OCI-LY7 (cell line): Measurements from ENCODE around the gene RNU1-4. TPM values are rescaled to one million over a fixed set of nuclear protein-coding genes. Genes with fewer than 3 reads are reported as not detected.
A peak's percentile ranks its signal among the peaks of the same experiment; 100 is the strongest.

Experiments used
- BruUV-seq: library from RNA; stranded (reverse); fragments of 400-500 nt; replicated peaks from 2 replicates; lab custom pipeline; 2021; lab: Mats Ljungman, UMichigan
- CTCF ChIA-PET: fragments of 300-600 bp; sonication (Branson Sonifier 250); formaldehyde crosslinking; loops from one replicate; lab custom pipeline; 2022; ENCODE audit warnings: antibody characterized with exemption; ENCODE audit not compliant: unreplicated experiment; lab: Charles Lee
- POLR2A ChIA-PET: fragments of 300-600 bp; sonication (Branson Sonifier 250); formaldehyde crosslinking; loops from one replicate; lab custom pipeline; 2022; ENCODE audit warnings: antibody characterized with exemption; lab: Charles Lee
- DNase-seq: peaks from one replicate; pipeline ENCODE4 v3.0.0-alpha.2; 2015; ENCODE audit warnings: low spot score
- H2AFZ ChIP-seq: fragments of 200-600 bp; sonication (generic), shearing (Covaris generic); 2 replicates; pipeline ENCODE4 v1.6.1; 2014; ENCODE audit warnings: mild to moderate bottlenecking, antibody characterized with exemption, low read length, moderate library complexity
- H3K27ac ChIP-seq: fragments of 200-600 bp; sonication (generic); 2 replicates; pipeline ENCODE4 v1.5.1; 2014; ENCODE audit warnings: mixed run types, low read depth, mild to moderate bottlenecking, moderate library complexity, low read length, inconsistent platforms; ENCODE audit not compliant: poor library complexity, severe bottlenecking
- H3K36me3 ChIP-seq: fragments of 200-600 bp; sonication (generic); 2 replicates; pipeline ENCODE4 v1.6.1; 2014; ENCODE audit warnings: mild to moderate bottlenecking, antibody characterized with exemption, low read length, moderate library complexity, mixed read lengths; ENCODE audit not compliant: insufficient read depth
- H3K4me1 ChIP-seq: fragments of 200-600 bp; sonication (generic); 2 replicates; pipeline ENCODE4 v1.5.1; 2014; ENCODE audit warnings: mild to moderate bottlenecking, low read length; ENCODE audit not compliant: insufficient read depth, poor library complexity, severe bottlenecking
- H3K4me2 ChIP-seq: fragments of 200-600 bp; sonication (generic); 2 replicates; pipeline ENCODE4 v1.6.1; 2014; ENCODE audit warnings: mild to moderate bottlenecking, low read length
- H3K4me3 ChIP-seq: fragments of 200-600 bp; sonication (generic); 2 replicates; pipeline ENCODE4 v1.5.1; 2014; ENCODE audit warnings: mild to moderate bottlenecking, low read depth, low read length; ENCODE audit not compliant: poor library complexity, severe bottlenecking
- H3K79me2 ChIP-seq: fragments of 200-600 bp; sonication (generic); 2 replicates; pipeline ENCODE4 v1.6.1; 2016; ENCODE audit warnings: low read depth, mild to moderate bottlenecking, low read length, moderate library complexity, mixed read lengths; ENCODE audit not compliant: insufficient read depth
- H3K9me2 ChIP-seq: fragments of 200-600 bp; sonication (generic); 2 replicates; pipeline ENCODE4 v1.6.1; 2016; ENCODE audit warnings: mild to moderate bottlenecking, low read length, mixed read lengths; ENCODE audit not compliant: insufficient read depth
- H3K9me3 ChIP-seq: fragments of 200-600 bp; sonication (generic); 2 replicates; pipeline ENCODE4 v1.6.1; 2014; ENCODE audit warnings: mild to moderate bottlenecking, mixed run types, low read length, mixed read lengths
- H4K20me1 ChIP-seq: fragments of 200-600 bp; sonication (generic); 2 replicates; pipeline ENCODE4 v1.6.1; 2014; ENCODE audit warnings: mild to moderate bottlenecking, antibody characterized with exemption, low read length, moderate library complexity, mixed read lengths; ENCODE audit not compliant: insufficient read depth
- EZH2phosphoT487 ChIP-seq: fragments of 200-600 bp; sonication (generic); IDR thresholded peaks from 2 replicates; pipeline ENCODE4 v1.6.1; 2018; ENCODE audit warnings: low read depth, borderline replicate concordance, mild to moderate bottlenecking, mixed run types, antibody characterized with exemption, low read length, moderate library complexity, mixed read lengths
- intact Hi-C: fragments of 100-400 bp; cut with micrococcal nuclease; formaldehyde crosslinking; loops from one replicate; pipeline ENCODE4 v1.10.0; 2022; ENCODE audit not compliant: unreplicated experiment
- total RNA-seq, 2 experiments: library from RNA; depleted of rRNA in 1 of 2; stranded (reverse); fragments of >200 nt in 1 of 2; shearing (Covaris generic) in 1 of 2; gene quantifications; 2 replicates each; pipeline ENCODE4 v1.2.3, GENCODE V29; 2014 to 2022
- TF ChIP-seq, protein P1 (sequence below): fragments of 200-600 bp; sonication (generic); conservative IDR thresholded peaks from 2 replicates; pipeline ENCODE4 v1.5.1; 2014; ENCODE audit warnings: mild to moderate bottlenecking, antibody characterized with exemption, low read length, moderate library complexity, mixed read lengths

The RNU1-4 gene
- total RNA-seq, 2 experiments from 2014 or later = under 0.01 to 1,968 TPM

DNA sequence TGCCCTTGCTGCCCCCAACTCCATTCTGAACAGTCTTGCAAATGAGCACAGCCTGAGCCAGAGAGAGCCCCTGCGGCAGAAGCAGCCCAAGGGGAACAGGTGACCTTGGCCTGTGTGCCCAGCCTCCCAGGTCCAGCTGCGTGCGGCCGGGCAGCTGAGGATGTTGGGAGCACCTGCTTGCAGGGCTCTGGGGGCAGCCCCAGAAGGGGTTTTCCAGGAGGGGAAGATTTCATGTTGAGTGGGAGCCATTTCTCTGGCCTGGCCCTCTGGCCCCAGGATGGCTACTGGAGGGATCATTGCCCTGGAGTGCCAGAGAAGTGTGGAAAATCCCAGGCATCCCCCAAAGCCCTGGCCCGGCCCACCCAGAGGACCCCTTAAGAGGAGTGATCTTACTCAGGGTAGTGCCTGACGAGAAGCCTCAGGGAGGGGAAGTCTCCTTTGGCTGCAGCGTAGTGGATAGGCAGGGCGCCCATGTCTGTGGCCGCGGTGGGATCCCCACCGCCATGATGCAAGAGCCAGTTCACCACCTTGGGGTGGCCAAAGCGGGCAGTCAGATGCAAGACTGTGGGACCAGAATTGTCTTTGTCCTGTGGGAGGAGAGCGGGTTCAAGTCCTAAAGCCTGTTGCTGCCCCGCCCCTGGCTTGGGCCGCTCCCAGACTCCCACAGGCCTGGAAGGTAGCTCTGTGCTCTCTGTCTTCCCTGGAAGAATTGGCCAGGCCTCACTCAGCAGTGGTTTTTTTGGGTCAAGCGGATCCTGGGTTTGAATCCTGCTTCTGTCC lies 20.6 kb upstream of the RNU1-4 start:
- BruUV-seq = no TSS peak

DNA sequence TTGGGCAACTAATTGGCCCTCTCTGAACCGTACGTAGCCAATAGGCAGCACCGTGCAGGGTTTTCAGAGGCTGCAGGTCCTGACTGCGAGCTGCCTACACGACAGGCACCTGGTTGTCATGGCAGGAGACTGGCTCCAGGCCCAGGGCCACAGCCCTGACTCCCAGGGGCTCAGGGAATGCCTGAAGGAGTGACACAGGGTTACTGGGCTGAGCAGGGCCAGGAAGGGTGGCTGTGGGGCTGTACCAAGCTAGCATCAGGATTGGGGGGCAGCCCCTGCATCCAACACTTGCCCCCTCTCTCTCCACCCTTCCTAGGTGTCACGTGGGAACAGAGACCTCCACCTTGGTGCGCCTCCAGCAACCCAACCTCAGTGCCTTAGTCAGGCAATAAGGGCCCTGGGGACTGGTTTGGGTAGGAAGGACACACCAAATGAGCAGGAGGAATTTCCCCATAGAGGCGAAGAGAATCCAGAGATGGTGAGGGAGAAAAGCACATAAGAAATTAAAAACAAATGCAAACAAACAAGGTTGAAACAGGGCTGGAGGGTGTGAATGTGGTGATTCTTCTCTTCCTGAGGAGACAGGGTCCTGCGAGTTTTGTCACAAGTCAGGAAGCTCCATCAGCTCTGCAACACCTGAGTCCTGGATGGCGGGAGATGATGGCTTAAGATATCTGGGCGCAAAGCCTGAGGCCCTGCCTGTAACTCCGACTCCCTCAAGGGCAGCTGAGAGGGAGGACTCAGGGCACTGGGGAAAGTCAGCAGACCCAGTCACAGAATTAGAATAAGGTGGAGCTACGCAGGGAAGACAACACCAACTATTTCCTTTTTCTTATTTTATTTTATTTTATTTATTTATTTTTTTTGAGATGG lies 19.7 kb upstream of the RNU1-4 start:
- TF ChIP-seq, protein P1, sequence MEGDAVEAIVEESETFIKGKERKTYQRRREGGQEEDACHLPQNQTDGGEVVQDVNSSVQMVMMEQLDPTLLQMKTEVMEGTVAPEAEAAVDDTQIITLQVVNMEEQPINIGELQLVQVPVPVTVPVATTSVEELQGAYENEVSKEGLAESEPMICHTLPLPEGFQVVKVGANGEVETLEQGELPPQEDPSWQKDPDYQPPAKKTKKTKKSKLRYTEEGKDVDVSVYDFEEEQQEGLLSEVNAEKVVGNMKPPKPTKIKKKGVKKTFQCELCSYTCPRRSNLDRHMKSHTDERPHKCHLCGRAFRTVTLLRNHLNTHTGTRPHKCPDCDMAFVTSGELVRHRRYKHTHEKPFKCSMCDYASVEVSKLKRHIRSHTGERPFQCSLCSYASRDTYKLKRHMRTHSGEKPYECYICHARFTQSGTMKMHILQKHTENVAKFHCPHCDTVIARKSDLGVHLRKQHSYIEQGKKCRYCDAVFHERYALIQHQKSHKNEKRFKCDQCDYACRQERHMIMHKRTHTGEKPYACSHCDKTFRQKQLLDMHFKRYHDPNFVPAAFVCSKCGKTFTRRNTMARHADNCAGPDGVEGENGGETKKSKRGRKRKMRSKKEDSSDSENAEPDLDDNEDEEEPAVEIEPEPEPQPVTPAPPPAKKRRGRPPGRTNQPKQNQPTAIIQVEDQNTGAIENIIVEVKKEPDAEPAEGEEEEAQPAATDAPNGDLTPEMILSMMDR = no peak
- TF ChIP-seq EZH2phosphoT487 = no peak
- no peaks in the 10 kb centered on the region for H4K20me1 ChIP-seq
- DNase-seq = peak; percentile 5
- no peaks in the 10 kb centered on the region for H3K4me1 ChIP-seq
- no peaks in the 10 kb centered on the region for H3K79me2 ChIP-seq
- CTCF ChIA-PET = no interaction called here
- H3K4me3 ChIP-seq = no peak overlapping the region
- no peaks in the 10 kb centered on the region for H3K36me3 ChIP-seq
- intact Hi-C loops = loop anchor here (10.0 kb wide), 1 partner anchor 176 kb away; no protein-coding TSS in a partner anchor
- H3K9me3 ChIP-seq = no peaks in the 10 kb centered on the region
- POLR2A ChIA-PET = interaction anchor here (1.0 kb wide), 1 partner anchor 117 kb away, joined by 3 read pairs; no protein-coding TSS in a partner anchor
- H3K27ac ChIP-seq = no peak overlapping the region
- no peak overlapping the region for H2AFZ ChIP-seq
- BruUV-seq = no TSS peak
- H3K4me2 ChIP-seq = no peak overlapping the region
- no peaks in the 10 kb centered on the region for H3K9me2 ChIP-seq

More for the DNA sequence above, 20.6 kb upstream of the RNU1-4 start:
- CTCF ChIA-PET = no interaction called here
- Histone ChIP-seq H3K9me2 (no peaks in the 10 kb centered on the region), H3K79me2 (no peaks in the 10 kb centered on the region), H3K4me1 (no peaks in the 10 kb centered on the region), H4K20me1 (no peaks in the 10 kb centered on the region), H2AFZ (no peak overlapping the region), H3K36me3 (no peaks in the 10 kb centered on the region), H3K4me3 (no peak overlapping the region), H3K4me2 (no peak overlapping the region), H3K27ac (no peak overlapping the region), H3K9me3 (no peaks in the 10 kb centered on the region)
- POLR2A ChIA-PET = interaction anchor here (1.0 kb wide), 1 partner anchor 116 kb away, joined by 3 read pairs; no protein-coding TSS in a partner anchor
- intact Hi-C loops = loop anchor here (10.0 kb wide), 1 partner anchor 175 kb away; no protein-coding TSS in a partner anchor
- no peak for TF ChIP-seq EZH2phosphoT487
- TF ChIP-seq, protein P1 = no peak
- peak; percentile 0 for DNase-seq
